Tibial nerve (tissue), 4 donors: ENCODE results near the gene RASSF5.

Experiments
- CTCF ChIP-seq, 5 experiments: fragments of 200-600 bp in 3 of 5; fragments of 450-650 bp in 2 of 5; sonication (generic) in 3 of 5; IDR thresholded peaks; one replicate each; pipeline ENCODE4 v1.5.1; 2016 to 2019; ENCODE audit warnings: antibody characterized with exemption in 5 of 5, mild to moderate bottlenecking in 3 of 5, moderate library complexity in 2 of 5
- EP300 ChIP-seq, 2 donors: sonication (generic); formaldehyde crosslinking; IDR thresholded peaks; one replicate each; pipeline ENCODE4 v1.6.1; 2017; ENCODE audit warnings: antibody characterized with exemption in 2 of 2, mild to moderate bottlenecking in 1 of 2

DNA sequence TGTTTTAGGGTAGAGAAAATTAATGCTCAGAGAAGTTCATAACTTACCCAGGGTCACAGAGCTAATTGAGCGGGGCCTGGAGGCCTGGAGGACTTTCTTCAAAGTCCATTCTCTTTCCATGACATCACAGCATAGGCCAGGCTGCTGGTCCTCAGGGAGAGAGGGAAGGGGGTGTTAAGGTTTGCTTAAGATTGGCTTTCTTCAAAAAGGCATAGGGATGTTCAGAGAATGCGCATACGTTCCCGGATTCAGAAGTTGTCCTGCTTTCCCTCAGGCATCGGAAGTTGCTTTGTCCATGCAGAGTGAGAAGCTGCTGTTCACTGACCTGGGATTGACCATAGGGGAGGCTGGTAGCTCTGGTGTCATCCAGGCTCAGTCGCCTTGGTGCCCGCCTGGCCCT, 25.0 kb downstream of the RASSF5 start:
- TF ChIP-seq CTCF (IDR thresholded peaks at IDR 0.05) (no peak), EP300 (IDR thresholded peaks at IDR 0.05) (no peak)
